GM21576 (cell line): ENCODE data around the gene RNF39.
A peak's percentile ranks its signal among the peaks of the same experiment; 100 is the strongest.
"Not testable (repeated sequence)": the region's sequence is repeated elsewhere in the genome, so short reads cannot be mapped to it uniquely, and the experiment has no call there.

Experiments used
- ATAC-seq: cut with Tn5 transposase; IDR thresholded peaks from one replicate; pipeline ENCODE4 v1.9.1; 2021; ENCODE audit warnings: mild to moderate bottlenecking, moderate library complexity; ENCODE audit not compliant: unreplicated experiment

The RNF39 gene

GRCh38 chr6:30062471-30063178, 12.9 kb downstream of the RNF39 start:
- ATAC-seq: no peak

- no peak for ATAC-seq
Observed at GRCh38 chr6:30061858-30062458, 13.6 kb downstream of the RNF39 start.

GRCh38 chr6:30061092-30061857, 14.3 kb downstream of the RNF39 start, which contains the start of gene POLR1H:
Gene POLR1H (plus strand): TSS chr6:30061265. CDS start chr6:30061525, 260 bp downstream.
- peak; percentile 91 for ATAC-seq

GRCh38 chr6:30060606-30061091, 14.9 kb downstream of the RNF39 start:
- ATAC-seq: peak; percentile 17

- no peak for ATAC-seq
Observed at GRCh38 chr6:30055513-30055912, 20.1 kb downstream of the RNF39 start.

GRCh38 chr6:30053682-30054081, 21.9 kb downstream of the RNF39 start:
- ATAC-seq: no peak

- ATAC-seq: no peak
Observed at GRCh38 chr6:30047220-30047619, 28.3 kb downstream of the RNF39 start.

GRCh38 chr6:30044630-30045029, 30.9 kb downstream of the RNF39 start:
- ATAC-seq: no peak

GRCh38 chr6:30043744-30044143, 31.8 kb downstream of the RNF39 start:
- ATAC-seq: no peak

- no peak for ATAC-seq
Observed at GRCh38 chr6:30042914-30043313, 32.7 kb downstream of the RNF39 start.

GRCh38 chr6:30042476-30042875, 33.1 kb downstream of the RNF39 start:
- no peak for ATAC-seq

GRCh38 chr6:30041821-30042220, 33.7 kb downstream of the RNF39 start:
- ATAC-seq: no peak

GRCh38 chr6:30041221-30041620, 34.3 kb downstream of the RNF39 start:
- ATAC-seq: no peak

GRCh38 chr6:30037182-30037788, 38.3 kb downstream of the RNF39 start:
- ATAC-seq: no peak

- ATAC-seq: no peak
Observed at GRCh38 chr6:30035784-30036183, 39.8 kb downstream of the RNF39 start.

- ATAC-seq: not testable (repeated sequence)
Observed at GRCh38 chr6:30033440-30033839, 42.1 kb downstream of the RNF39 start.

- ATAC-seq: no peak
Observed at GRCh38 chr6:30031381-30031780, 44.2 kb downstream of the RNF39 start.

GRCh38 chr6:30029588-30029987, 46.0 kb downstream of the RNF39 start:
- no peak for ATAC-seq

- no peak for ATAC-seq
Observed at GRCh38 chr6:30025186-30025585, 50.4 kb downstream of the RNF39 start.

- ATAC-seq: not testable (repeated sequence)
Observed at GRCh38 chr6:30022712-30023111, 52.9 kb downstream of the RNF39 start.

GRCh38 chr6:30022189-30022588, 53.4 kb downstream of the RNF39 start:
- no peak for ATAC-seq
